ENCODE results near the gene RPGR.

Gene RPGR

GRCh38 chrX:38318606-38319005 is 8.7 kb downstream of the RPGR start:
- DNase-seq, result no peak

- no peak for DNase-seq
Measured at GRCh38 chrX:38318196-38318595, 9.1 kb downstream of the RPGR start.

GRCh38 chrX:38315186-38315585 is 12.1 kb downstream of the RPGR start:
- no peak for DNase-seq

GRCh38 chrX:38313190-38313589 is 14.1 kb downstream of the RPGR start:
- DNase-seq, result no peak

GRCh38 chrX:38312436-38312835 is 14.9 kb downstream of the RPGR start:
- no peak for DNase-seq

- DNase-seq, result no peak
Measured at GRCh38 chrX:38311743-38312142, 15.6 kb downstream of the RPGR start.

GRCh38 chrX:38305971-38306370 is 21.3 kb downstream of the RPGR start:
- no peak for DNase-seq

GRCh38 chrX:38304010-38304409 is 23.3 kb downstream of the RPGR start:
- DNase-seq, result no peak

- DNase-seq, result no peak
Measured at GRCh38 chrX:38293741-38294140, 33.6 kb downstream of the RPGR start.

GRCh38 chrX:38287674-38288073 is 39.6 kb downstream of the RPGR start:
- DNase-seq, result no peak

- no peak for DNase-seq
Measured at GRCh38 chrX:38285649-38286048, 41.7 kb downstream of the RPGR start.

GRCh38 chrX:38282049-38282448 is 45.3 kb downstream of the RPGR start:
- DNase-seq, result no peak

- no peak for DNase-seq
Measured at GRCh38 chrX:38279188-38279587, 48.1 kb downstream of the RPGR start.

- no peak for DNase-seq
Measured at GRCh38 chrX:38278682-38279081, 48.6 kb downstream of the RPGR start.

GRCh38 chrX:38277802-38278201 is 49.5 kb downstream of the RPGR start:
- no peak for DNase-seq

- DNase-seq, result no peak
Measured at GRCh38 chrX:38277136-38277535, 50.2 kb downstream of the RPGR start.

- DNase-seq, result no peak
Measured at GRCh38 chrX:38276089-38276488, 51.2 kb downstream of the RPGR start.

GRCh38 chrX:38275615-38276014 is 51.7 kb downstream of the RPGR start:
- no peak for DNase-seq

GRCh38 chrX:38273453-38273852 is 53.9 kb downstream of the RPGR start:
- no peak for DNase-seq

GRCh38 chrX:38271154-38271716 is 56.1 kb downstream of the RPGR start:
- DNase-seq, result no peak

GRCh38 chrX:38268011-38268410 is 59.3 kb downstream of the RPGR start:
- no peak for DNase-seq

- DNase-seq, result no peak
Measured at GRCh38 chrX:38262715-38263620, 64.3 kb downstream of the RPGR start.

GRCh38 chrX:38260231-38260630 is 67.1 kb downstream of the RPGR start:
- no peak for DNase-seq

GRCh38 chrX:38256019-38256418 is 71.3 kb downstream of the RPGR start:
- no peak for DNase-seq

- no peak for DNase-seq
Measured at GRCh38 chrX:38249965-38250364, 77.3 kb downstream of the RPGR start.
